Activated CD8-positive, alpha-beta memory T cell treated with anti-CD3 and anti-CD28 coated beads for 24 hours (primary cell): ENCODE results near the gene LRRC4.

Source experiments
- DNase-seq: peaks from one replicate; pipeline ENCODE4 v3.0.0-alpha.2; 2020

Gene LRRC4

GRCh38 chr7:128059143-128059988, 28.1 kb upstream of the LRRC4 start:
- DNase-seq, result no peak

GRCh38 chr7:128057909-128058308, 26.7 kb upstream of the LRRC4 start:
- DNase-seq, result no peak

GRCh38 chr7:128056901-128057300, 25.7 kb upstream of the LRRC4 start:
- DNase-seq, result no peak

- no peak for DNase-seq
These were observed 24.4 kb upstream of the LRRC4 start for GRCh38 chr7:128055637-128056036.

GRCh38 chr7:128054511-128054910, 23.3 kb upstream of the LRRC4 start:
- no peak for DNase-seq

- DNase-seq, result no peak
These were observed 22.8 kb upstream of the LRRC4 start for GRCh38 chr7:128053991-128054390.

GRCh38 chr7:128053023-128053422, 21.8 kb upstream of the LRRC4 start:
- no peak for DNase-seq

GRCh38 chr7:128052404-128052803, 21.2 kb upstream of the LRRC4 start:
- DNase-seq, result no peak

GRCh38 chr7:128045766-128046165, 14.5 kb upstream of the LRRC4 start:
- DNase-seq, result no peak

GRCh38 chr7:128045158-128045557, 13.9 kb upstream of the LRRC4 start:
- DNase-seq, result no peak

- no peak for DNase-seq
These were observed 12.8 kb upstream of the LRRC4 start for GRCh38 chr7:128044064-128044463.

- DNase-seq, result no peak
These were observed 10.8 kb upstream of the LRRC4 start for GRCh38 chr7:128042012-128042411.

- no peak for DNase-seq
These were observed 10.0 kb upstream of the LRRC4 start for GRCh38 chr7:128041203-128041602.

- DNase-seq, result no peak
These were observed 9.0 kb upstream of the LRRC4 start for GRCh38 chr7:128040205-128040604.

GRCh38 chr7:128039544-128039953, 8.3 kb upstream of the LRRC4 start:
- DNase-seq, result no peak

GRCh38 chr7:128037880-128038619, 6.8 kb upstream of the LRRC4 start:
- no peak for DNase-seq

- no peak for DNase-seq
These were observed 5.8 kb upstream of the LRRC4 start for GRCh38 chr7:128037081-128037480.

GRCh38 chr7:128036226-128036940, 5.1 kb upstream of the LRRC4 start:
- DNase-seq, result no peak

GRCh38 chr7:128035712-128036111, 4.5 kb upstream of the LRRC4 start:
- DNase-seq, result no peak

GRCh38 chr7:128034825-128035224, 3.6 kb upstream of the LRRC4 start:
- DNase-seq, result no peak

- DNase-seq, result no peak
These were observed 2.0 kb upstream of the LRRC4 start for GRCh38 chr7:128033246-128033645.

- peak; percentile 62 for DNase-seq
These were observed 1.5 kb upstream of the LRRC4 start for GRCh38 chr7:128032605-128033235.
